Hematopoietic multipotent progenitor cell (in vitro differentiated cells): Measurements from ENCODE around the gene CWC22. TPM values are rescaled to one million over a fixed set of nuclear protein-coding genes. Genes with fewer than 3 reads are reported as not detected.
"Not testable (repeated sequence)": the region's sequence is repeated elsewhere in the genome, so short reads cannot be mapped to it uniquely, and the experiment has no call there.

Experiments
- DNase-seq, 3 donors: peaks; one replicate each; pipeline ENCODE4 v3.0.0-alpha.2; 2011 to 2015; ENCODE audit warnings: low read depth in 2 of 3, low spot score in 2 of 3
- total RNA-seq: library from RNA; depleted of rRNA; stranded (reverse); fragments of >200 nt; gene quantifications from one replicate; pipeline ENCODE4 v1.2.3, GENCODE V29; 2012

The CWC22 gene
- total RNA-seq, 1 donor = 4.8 TPM

- DNase-seq = no peak
Measured at GRCh38 chr2:179954026-179954425, 53.1 kb downstream of the CWC22 start.

GRCh38 chr2:179953359-179953758 is 53.7 kb downstream of the CWC22 start:
- no peak for DNase-seq

DNA sequence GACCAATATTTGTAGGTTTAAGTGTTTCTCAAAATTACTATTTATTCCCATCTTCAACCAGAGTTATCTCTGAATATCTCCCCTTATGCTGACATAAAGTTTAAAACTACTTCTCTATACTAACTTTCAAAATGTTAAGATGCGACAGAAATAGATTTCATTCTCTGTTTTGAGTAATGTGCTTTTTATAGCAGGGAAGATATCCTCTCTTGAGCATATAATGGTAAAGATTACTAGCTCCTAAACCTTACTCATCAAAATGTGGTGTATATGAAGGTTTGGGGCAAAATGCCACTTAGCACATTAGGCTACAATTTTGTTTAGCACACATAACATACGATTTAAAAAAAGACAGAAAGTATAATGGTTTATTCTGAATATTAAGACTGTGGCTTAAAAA is 54.4 kb downstream of the CWC22 start:
- DNase-seq = no peak

DNA sequence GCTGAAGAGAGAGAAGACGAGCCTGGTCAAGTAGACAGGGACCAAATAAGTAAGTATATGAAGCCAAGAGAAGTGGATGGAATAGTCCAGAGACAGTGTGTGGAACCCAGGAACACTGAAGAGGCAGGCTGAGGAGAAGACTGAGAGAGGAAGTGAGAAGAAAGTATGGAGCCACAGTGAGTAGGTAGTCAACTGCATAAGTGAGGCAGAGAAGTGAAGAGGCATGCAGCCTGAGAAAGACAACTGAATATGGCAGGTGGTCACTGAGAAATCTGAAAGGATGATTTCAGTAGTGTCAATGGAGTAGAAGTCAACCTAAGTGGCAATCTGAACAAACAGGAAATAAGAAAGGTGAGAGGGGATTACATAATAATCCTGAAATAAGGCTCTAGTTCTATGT is 55.4 kb downstream of the CWC22 start:
- no peak for DNase-seq

DNA sequence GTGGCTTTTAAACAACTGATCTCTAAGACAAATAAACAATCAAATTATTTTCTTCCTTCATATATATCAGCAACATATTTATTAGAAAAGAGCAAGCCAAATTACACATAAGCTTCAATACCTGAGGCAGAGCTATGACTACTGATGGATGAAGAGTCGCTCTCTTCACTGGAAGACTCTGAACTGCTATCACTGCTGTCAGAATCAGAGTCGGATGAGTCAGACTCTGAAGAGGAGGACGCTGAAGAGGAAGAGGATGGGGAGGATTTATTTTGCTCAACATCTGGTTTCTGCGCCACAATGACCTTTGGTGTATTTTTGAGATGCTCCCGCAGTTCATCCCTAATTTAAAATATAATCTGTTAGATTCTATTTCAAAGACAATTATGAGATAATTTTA is 56.7 kb downstream of the CWC22 start:
- DNase-seq = no peak

GRCh38 chr2:179949438-179949837 is 57.7 kb downstream of the CWC22 start:
- no peak for DNase-seq

DNA sequence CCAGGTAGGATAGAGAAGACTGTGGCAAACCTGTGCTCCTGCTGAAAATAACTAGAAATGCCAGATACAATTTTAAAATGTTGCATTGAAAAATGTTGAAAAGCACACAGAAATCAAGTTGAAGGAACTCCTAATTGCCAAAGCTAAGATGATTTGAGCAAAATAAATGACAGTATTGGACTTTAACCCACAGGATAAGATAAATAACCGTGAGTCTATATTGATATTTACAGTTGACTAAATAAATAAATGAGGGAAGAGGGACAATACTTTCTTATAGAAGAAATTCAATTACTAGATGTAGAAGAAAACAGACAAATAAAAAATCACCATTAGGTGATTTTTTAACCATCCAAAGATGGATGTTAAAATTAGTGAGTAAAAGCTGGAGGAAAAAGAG is 59.0 kb downstream of the CWC22 start:
- DNase-seq = no peak

DNA sequence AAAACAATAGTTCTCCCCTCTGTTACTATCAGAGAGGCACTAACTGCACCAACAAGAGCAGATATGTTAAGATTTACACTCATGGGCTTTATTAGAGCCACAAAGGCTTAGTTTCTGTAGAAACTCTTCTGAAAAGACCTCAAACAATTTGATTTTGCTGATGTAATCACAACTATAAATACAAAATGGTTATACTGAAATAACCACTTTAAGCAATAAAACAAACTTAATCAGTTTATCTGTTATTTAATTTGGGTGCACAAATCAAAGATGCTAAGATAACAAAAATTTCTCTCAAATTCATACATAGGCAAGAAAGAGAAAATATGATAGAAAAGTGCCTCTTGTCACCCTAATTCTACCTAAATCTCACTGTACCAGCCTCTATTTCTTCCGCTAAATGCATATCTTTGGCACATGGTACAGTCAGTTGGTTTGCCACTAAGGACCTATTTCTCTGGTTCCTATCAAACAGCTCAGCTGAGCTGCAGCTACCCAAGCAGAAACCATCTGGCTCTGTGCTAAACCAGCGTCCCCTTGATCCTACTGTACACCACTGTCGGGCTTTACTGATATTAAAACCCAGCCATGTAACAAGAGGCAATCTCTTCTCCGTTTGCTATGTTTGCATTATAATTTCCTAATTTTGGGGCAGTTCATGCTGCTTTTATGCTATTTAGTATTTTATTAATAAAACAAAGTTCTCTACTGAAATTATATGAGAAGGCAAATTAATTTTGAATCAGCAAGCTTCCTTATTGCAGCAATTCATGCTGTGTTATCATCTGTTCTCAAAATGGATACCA is 60.1 kb downstream of the CWC22 start:
- DNase-seq = no peak

- no peak for DNase-seq
Measured at GRCh38 chr2:179946346-179946745, 60.8 kb downstream of the CWC22 start.

GRCh38 chr2:179939259-179939658 is 67.8 kb downstream of the CWC22 start:
- no peak for DNase-seq

- no peak for DNase-seq
Measured at GRCh38 chr2:179938026-179938425, 69.1 kb downstream of the CWC22 start.

GRCh38 chr2:179936654-179937053 is 70.4 kb downstream of the CWC22 start:
- DNase-seq = peak in 2 of 3 donors; percentile 10 to 18

DNA sequence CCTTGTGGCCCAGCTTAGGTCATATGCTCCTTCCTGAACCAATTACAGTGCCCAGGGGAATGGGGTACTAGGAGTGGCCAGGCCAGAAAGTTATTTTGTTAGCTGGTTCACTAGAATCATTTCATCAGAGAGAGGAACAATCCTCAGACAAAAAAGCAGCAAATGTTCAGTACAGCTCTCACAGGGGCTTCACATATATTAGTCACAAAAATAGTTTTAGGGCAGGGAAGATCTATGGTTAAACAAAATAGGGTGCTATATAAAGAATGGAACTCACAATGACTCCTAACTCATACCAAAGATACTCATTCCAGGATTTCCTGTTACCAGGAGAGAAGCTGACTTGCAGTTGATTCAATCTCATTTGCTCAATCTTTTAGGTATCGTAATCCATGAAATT is 71.0 kb downstream of the CWC22 start:
- no peak for DNase-seq

GRCh38 chr2:179932786-179933185 is 74.3 kb downstream of the CWC22 start:
- no peak for DNase-seq

GRCh38 chr2:179931502-179931901 is 75.6 kb downstream of the CWC22 start:
- no peak for DNase-seq

GRCh38 chr2:179929997-179930396 is 77.1 kb downstream of the CWC22 start:
- not testable (repeated sequence) for DNase-seq

GRCh38 chr2:179927041-179927440 is 80.1 kb downstream of the CWC22 start:
- no peak for DNase-seq

DNA sequence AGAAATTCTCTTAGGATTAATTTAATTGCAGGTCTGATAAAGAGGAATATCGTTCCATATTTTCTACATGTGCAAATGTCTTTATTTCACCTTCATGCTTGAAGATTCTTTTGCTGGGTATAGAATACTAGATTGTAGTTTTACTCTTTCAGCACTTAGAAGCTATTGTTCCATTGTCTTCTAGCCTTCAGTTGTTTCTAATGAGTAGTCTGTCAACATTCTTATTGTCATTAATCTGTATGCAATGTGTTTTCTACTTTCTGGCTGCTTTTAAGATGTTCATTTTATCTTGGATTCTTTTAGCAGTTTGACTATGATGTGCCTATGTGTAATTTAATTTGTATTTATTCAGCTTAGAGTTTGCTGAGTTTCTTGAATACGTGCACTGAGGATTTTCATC is 81.4 kb downstream of the CWC22 start:
- no peak for DNase-seq

DNA sequence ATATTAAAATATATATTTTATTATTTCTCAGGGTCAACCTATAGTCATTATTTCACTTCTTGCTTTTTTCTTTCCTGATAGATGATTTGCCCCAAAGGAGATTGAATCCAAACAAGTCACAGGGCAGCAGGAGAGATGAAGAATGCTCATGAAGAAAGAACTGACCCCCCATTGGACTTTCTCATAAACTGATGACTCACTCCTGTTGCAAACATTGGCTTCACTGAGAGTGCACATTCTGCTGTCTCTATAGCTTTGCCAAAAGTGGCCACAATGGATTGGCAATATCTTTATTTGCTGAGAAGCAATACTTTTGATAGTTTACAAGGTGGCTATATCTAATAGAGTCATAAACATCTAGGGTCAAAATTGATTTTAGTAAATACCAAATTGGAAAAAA is 89.8 kb downstream of the CWC22 start:
- no peak for DNase-seq

DNA sequence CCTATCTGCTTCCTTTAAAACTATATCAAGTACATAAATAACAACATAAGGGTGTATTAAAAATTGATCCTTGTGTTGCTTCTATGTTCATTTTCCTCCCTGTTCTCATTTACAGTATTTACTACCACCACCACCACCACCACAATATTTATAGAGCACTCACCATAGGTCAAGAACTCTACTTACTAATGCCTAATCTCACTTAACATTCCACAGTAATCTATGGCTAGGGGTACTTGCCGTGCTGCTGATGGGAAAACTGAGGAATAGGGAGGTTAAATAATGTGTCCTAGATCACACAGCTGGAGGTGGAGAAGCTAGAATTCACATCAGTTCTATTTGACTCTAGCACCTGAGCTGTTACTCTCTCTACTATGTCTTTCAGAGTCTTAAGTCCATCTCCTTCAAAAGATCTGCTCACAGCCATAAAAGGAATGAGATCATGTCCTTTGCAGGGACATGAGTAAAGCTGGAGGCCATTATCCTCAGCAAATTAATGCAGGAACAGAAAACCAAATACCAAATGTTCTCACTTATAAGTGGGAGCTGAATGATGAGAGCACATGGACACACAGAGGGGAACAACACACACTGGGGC is 91.6 kb downstream of the CWC22 start:
- no peak for DNase-seq

- DNase-seq = no peak
Measured at GRCh38 chr2:179913809-179914208, 93.3 kb downstream of the CWC22 start.

DNA sequence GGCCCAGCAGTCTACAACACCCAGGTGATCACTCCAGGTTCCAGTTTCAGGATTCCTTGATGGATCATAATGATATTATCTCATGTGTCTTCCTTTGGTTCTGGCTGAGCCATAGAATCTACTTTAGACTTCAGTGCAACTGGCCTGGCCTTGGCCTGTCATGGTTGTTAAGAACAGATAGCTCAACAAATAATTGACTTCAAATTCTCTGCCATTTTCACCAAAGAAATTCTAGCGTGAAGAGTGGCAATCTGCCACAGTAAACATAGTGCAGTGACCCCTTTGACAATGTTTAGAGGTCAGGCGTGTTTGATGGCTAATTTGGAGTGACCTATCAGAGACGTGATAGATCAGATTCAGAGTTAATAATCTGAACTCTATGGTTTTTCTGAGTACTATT is 95.5 kb downstream of the CWC22 start:
- no peak for DNase-seq

DNA sequence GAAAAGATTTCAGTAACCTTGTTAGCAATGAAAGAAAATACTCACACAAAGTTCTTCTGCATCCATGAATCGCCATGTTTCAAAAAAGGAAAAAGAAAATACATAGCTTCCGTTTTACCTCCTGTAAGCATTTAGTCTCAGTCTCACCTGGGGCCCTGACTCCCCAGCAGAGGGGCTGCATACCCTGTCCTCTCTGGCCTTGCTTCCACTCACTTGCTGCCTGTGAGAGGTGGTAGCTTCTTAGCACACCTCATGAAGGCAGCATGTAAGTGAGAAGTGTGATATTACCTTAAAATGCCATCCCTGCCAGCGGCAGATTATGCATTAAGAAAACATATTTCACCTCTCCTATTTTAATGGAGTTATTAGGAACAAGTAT is 96.4 kb downstream of the CWC22 start:
- no peak for DNase-seq
